ENCODE data around the gene C18orf54. TPM values are rescaled to one million over a fixed set of nuclear protein-coding genes. Genes with fewer than 3 reads are reported as not detected.
"Not testable (repeated sequence)": the region's sequence is repeated elsewhere in the genome, so short reads cannot be mapped to it uniquely, and the experiment has no call there.

Gene C18orf54
- total RNA-seq (2014; rRNA removed): 5.1 and 10.5 TPM in 2 replicates
- Bru-seq, nascent RNA: percentile 61 among the genes with signal in this experiment
- BruChase-seq, experiment 1, labeled RNA remaining after a 6-hour chase: percentile 75 among the genes with signal in this experiment
- percentile 58 among the genes with signal in this experiment for BruChase-seq, experiment 2, labeled RNA remaining after a 2-hour chase
- long read RNA-seq, full-length matches to known transcripts: 2 of 4 reads
- long read RNA-seq, partial matches to known transcripts: 2 of 4 reads
- long read RNA-seq, other reads (novel, unspliced or antisense): 0 of 4 reads

GRCh38 chr18:54357660-54358494, at the start of gene C18orf54, which contains the start of gene STARD6:
TSS of gene C18orf54 (plus strand) at chr18:54357906. CDS start at chr18:54360573, 2,667 bp downstream.
TSS of gene STARD6 (minus strand) at chr18:54357858. CDS start at chr18:54354573, 3,285 bp downstream.
- Histone ChIP-seq H4K20me1 (ENCODE audit: low read length) (no peaks in the 10 kb centered on the region), H3K4me1 (ENCODE audit: insufficient read depth, low read length) (peaks cover 18% of the 10 kb centered on the region), H3K27ac (ENCODE audit: low read length) (peak within 1 kb of the TSS; percentile 49), H3K4me2 (ENCODE audit: low read length) (peak within 1 kb of the TSS; percentile 92), H3K9ac (ENCODE audit: low read length) (peak within 1 kb of the TSS; percentile 84), H3K36me3 (ENCODE audit: low read depth, low read length) (peaks cover 4% of the 10 kb centered on the region; the same call in 1 of the 2 replicates), H3K27me3 (ENCODE audit: low read length) (no peaks in the 10 kb centered on the region), H3K9me3 (ENCODE audit: low read length) (no peaks in the 10 kb centered on the region), H3K9me2 (replicated peaks; ENCODE audit: low read length) (no peaks in the 10 kb centered on the region), H3F3A (ENCODE audit: low read length, unreplicated experiment) (no peaks in the 10 kb centered on the region), H2AFZ (ENCODE audit: low read length) (peak within 1 kb of the TSS; percentile 99), H3K79me2 (ENCODE audit: low read length) (peaks cover 20% of the 10 kb centered on the region), H3K4me3 (ENCODE audit: low read length) (peak within 1 kb of the TSS; percentile 96)
- DNase-seq (peak; percentile 90), ATAC-seq (peak; percentile 90)
- ChIA-PET POLR2A (ENCODE audit: unreplicated experiment) (interaction anchor here (1.1 kb wide), 1 partner anchor 31 kb away, joined by 4 read pairs; no protein-coding TSS in a partner anchor), CTCF (interaction anchor here (0.9 to 1.1 kb wide), 2 partner anchors 42 to 88 kb away, joined by 4 read pairs; no protein-coding TSS in a partner anchor)
- no TSS peak for BruUV-seq (replicated peaks)
- intact Hi-C loops (cut with micrococcal nuclease): loop anchor here (5.0 to 10.0 kb wide), 2 partner anchors 34 to 133 kb away; partner anchors contain the start of gene MBD2
- TF ChIP-seq, protein P1, sequence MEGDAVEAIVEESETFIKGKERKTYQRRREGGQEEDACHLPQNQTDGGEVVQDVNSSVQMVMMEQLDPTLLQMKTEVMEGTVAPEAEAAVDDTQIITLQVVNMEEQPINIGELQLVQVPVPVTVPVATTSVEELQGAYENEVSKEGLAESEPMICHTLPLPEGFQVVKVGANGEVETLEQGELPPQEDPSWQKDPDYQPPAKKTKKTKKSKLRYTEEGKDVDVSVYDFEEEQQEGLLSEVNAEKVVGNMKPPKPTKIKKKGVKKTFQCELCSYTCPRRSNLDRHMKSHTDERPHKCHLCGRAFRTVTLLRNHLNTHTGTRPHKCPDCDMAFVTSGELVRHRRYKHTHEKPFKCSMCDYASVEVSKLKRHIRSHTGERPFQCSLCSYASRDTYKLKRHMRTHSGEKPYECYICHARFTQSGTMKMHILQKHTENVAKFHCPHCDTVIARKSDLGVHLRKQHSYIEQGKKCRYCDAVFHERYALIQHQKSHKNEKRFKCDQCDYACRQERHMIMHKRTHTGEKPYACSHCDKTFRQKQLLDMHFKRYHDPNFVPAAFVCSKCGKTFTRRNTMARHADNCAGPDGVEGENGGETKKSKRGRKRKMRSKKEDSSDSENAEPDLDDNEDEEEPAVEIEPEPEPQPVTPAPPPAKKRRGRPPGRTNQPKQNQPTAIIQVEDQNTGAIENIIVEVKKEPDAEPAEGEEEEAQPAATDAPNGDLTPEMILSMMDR (conservative IDR thresholded peaks at IDR 0.05; ENCODE audit: low read depth, low read length): peak; percentile 61
- TF ChIP-seq EZH2phosphoT487 (IDR thresholded peaks at IDR 0.05; ENCODE audit: borderline replicate concordance, low read length): no peak
- TF ChIP-seq EZH2 (IDR thresholded peaks at IDR 0.05; ENCODE audit: low read length, unreplicated experiment): no peak

- H4K20me1 ChIP-seq (ENCODE audit: low read length); H2AFZ ChIP-seq (ENCODE audit: low read length); ATAC-seq; H3K9me3 ChIP-seq (ENCODE audit: low read length); H3K79me2 ChIP-seq (ENCODE audit: low read length); BruUV-seq (replicated peaks); H3K9me2 ChIP-seq (replicated peaks; ENCODE audit: low read length); H3K27me3 ChIP-seq (ENCODE audit: low read length); H3K4me3 ChIP-seq (ENCODE audit: low read length); H3K36me3 ChIP-seq (ENCODE audit: low read depth, low read length); intact Hi-C loops (cut with micrococcal nuclease); CTCF ChIA-PET; H3K9ac ChIP-seq (ENCODE audit: low read length); DNase-seq; H3F3A ChIP-seq (ENCODE audit: low read length, unreplicated experiment); POLR2A ChIA-PET (ENCODE audit: unreplicated experiment); H3K27ac ChIP-seq (ENCODE audit: low read length); H3K4me2 ChIP-seq (ENCODE audit: low read length); H3K4me1 ChIP-seq (ENCODE audit: insufficient read depth, low read length): not testable (repeated sequence)
Observed at GRCh38 chr18:54309564-54309963, 48.1 kb upstream of the C18orf54 start.

GRCh38 chr18:54316071-54316820, 41.5 kb upstream of the C18orf54 start:
- ChIA-PET POLR2A (ENCODE audit: unreplicated experiment) (interaction anchor here (1.0 kb wide), 1 partner anchor 13 kb away, joined by 8 read pairs; no protein-coding TSS in a partner anchor), CTCF (interaction anchor here (0.7 to 1.2 kb wide), 3 partner anchors 14 to 154 kb away, joined by 4 to 7 read pairs (median 4); partner anchors contain the start of genes C18orf54 and STARD6)
- H3K9me3 ChIP-seq (ENCODE audit: low read length): no peaks in the 10 kb centered on the region
- no peaks in the 10 kb centered on the region for H3K79me2 ChIP-seq (ENCODE audit: low read length)
- H3K4me1 ChIP-seq (ENCODE audit: insufficient read depth, low read length): peaks cover 13% of the 10 kb centered on the region; the same call in 1 of the 2 replicates
- no peak overlapping the region for H3K4me3 ChIP-seq (ENCODE audit: low read length)
- no TSS peak for BruUV-seq (replicated peaks)
- intact Hi-C loops (cut with micrococcal nuclease): no loop called here
- H3K27ac ChIP-seq (ENCODE audit: low read length): no peak overlapping the region
- no peaks in the 10 kb centered on the region for H3K27me3 ChIP-seq (ENCODE audit: low read length)
- no peaks in the 10 kb centered on the region for H4K20me1 ChIP-seq (ENCODE audit: low read length)
- H3K9me2 ChIP-seq (replicated peaks; ENCODE audit: low read length): no peaks in the 10 kb centered on the region
- peak; percentile 89 for ATAC-seq
- no peak overlapping the region for H2AFZ ChIP-seq (ENCODE audit: low read length)
- H3K36me3 ChIP-seq (ENCODE audit: low read depth, low read length): no peaks in the 10 kb centered on the region
- no peaks in the 10 kb centered on the region for H3F3A ChIP-seq (ENCODE audit: low read length, unreplicated experiment)
- peak; percentile 60 for DNase-seq
- TF ChIP-seq, protein P1 (conservative IDR thresholded peaks at IDR 0.05; ENCODE audit: low read depth, low read length): peak; percentile 30; the same call in 1 of the 2 replicates
- TF ChIP-seq EZH2phosphoT487 (IDR thresholded peaks at IDR 0.05; ENCODE audit: borderline replicate concordance, low read length) (no peak), EZH2 (IDR thresholded peaks at IDR 0.05; ENCODE audit: low read length, unreplicated experiment) (no peak)
- no peak overlapping the region for H3K9ac ChIP-seq (ENCODE audit: low read length)
- 0 out of 2 replicates have a peak overlapping the region, but pooled peaks have one; percentile 2 for H3K4me2 ChIP-seq (ENCODE audit: low read length)
